Neural progenitor cell (in vitro differentiated cells): ENCODE data around the gene CYP3A4. TPM values are rescaled to one million over a fixed set of nuclear protein-coding genes. Genes with fewer than 3 reads are reported as not detected.
"Not testable (repeated sequence)": the region's sequence is repeated elsewhere in the genome, so short reads cannot be mapped to it uniquely, and the experiment has no call there.

Experiments used
- DNase-seq: peaks from one replicate; pipeline ENCODE4 v3.0.0-alpha.2; 2016; ENCODE audit warnings: low spot score
- H2AFZ ChIP-seq: fragments of 200-600 bp; sonication (generic); replicated peaks from 2 replicates; pipeline ENCODE4 v1.6.1; 2016; ENCODE audit warnings: antibody characterized with exemption
- H3F3A ChIP-seq: fragments of 200-600 bp; sonication (generic); 2 replicates; pipeline ENCODE4 v1.6.1; 2016; ENCODE audit warnings: antibody characterized with exemption, low read depth
- H3K27ac ChIP-seq: fragments of 200-600 bp; sonication (generic); 2 replicates; pipeline ENCODE4 v1.5.1; 2016; ENCODE audit warnings: mild to moderate bottlenecking
- H3K27me3 ChIP-seq: fragments of 200-600 bp; sonication (generic); 2 replicates; pipeline ENCODE4 v1.6.1; 2016; ENCODE audit warnings: mild to moderate bottlenecking, moderate library complexity
- H3K36me3 ChIP-seq: fragments of 200-600 bp; sonication (generic); 2 replicates; pipeline ENCODE4 v1.5.1; 2016
- H3K4me1 ChIP-seq: fragments of 200-600 bp; sonication (generic); 2 replicates; pipeline ENCODE4 v1.6.1; 2016; ENCODE audit warnings: mixed run types
- H3K4me2 ChIP-seq: fragments of 200-600 bp; sonication (generic); 2 replicates; pipeline ENCODE4 v1.6.1; 2016
- H3K4me3 ChIP-seq: fragments of 200-600 bp; sonication (generic); 2 replicates; pipeline ENCODE4 v1.5.1; 2016
- H3K79me2 ChIP-seq: fragments of 200-600 bp; sonication (generic); 2 replicates; pipeline ENCODE4 v1.6.1; 2016; ENCODE audit warnings: low read depth
- H3K9ac ChIP-seq: fragments of 200-600 bp; sonication (generic); 2 replicates; pipeline ENCODE4 v1.6.1; 2016
- H3K9me3 ChIP-seq: fragments of 200-600 bp; sonication (generic); 2 replicates; pipeline ENCODE4 v1.5.1; 2016; ENCODE audit warnings: low read depth
- H4K20me1 ChIP-seq: fragments of 200-600 bp; sonication (generic); 2 replicates; pipeline ENCODE4 v1.6.1; 2016; ENCODE audit warnings: low read depth
- H3K27ac Mint-ChIP-seq: 3 replicates; pipeline ENCODE4 v1.8.0; 2021; ENCODE audit warnings: mixed read lengths
- H3K27me3 Mint-ChIP-seq: 2 replicates; pipeline ENCODE4 v1.8.0; 2022; ENCODE audit warnings: low read depth, mild to moderate bottlenecking, inconsistent platforms, moderate library complexity, mixed read lengths; ENCODE audit not compliant: insufficient read depth
- H3K36me3 Mint-ChIP-seq: 3 replicates; pipeline ENCODE4 v1.8.0; 2021; ENCODE audit warnings: mixed read lengths
- H3K4me1 Mint-ChIP-seq: 3 replicates; pipeline ENCODE4 v1.8.0; 2021; ENCODE audit warnings: mixed read lengths
- H3K4me3 Mint-ChIP-seq: 3 replicates; pipeline ENCODE4 v1.8.0; 2021; ENCODE audit warnings: mild to moderate bottlenecking, moderate library complexity, mixed read lengths
- H3K9me3 Mint-ChIP-seq: 3 replicates; pipeline ENCODE4 v1.8.0; 2020; ENCODE audit warnings: mixed read lengths
- EZH2 ChIP-seq: fragments of 200-600 bp; sonication (generic); IDR thresholded peaks from 2 replicates; pipeline ENCODE4 v1.6.1; 2017; ENCODE audit warnings: antibody characterized with exemption, mild to moderate bottlenecking, moderate library complexity
- EZH2phosphoT487 ChIP-seq: fragments of 200-600 bp; sonication (generic); IDR thresholded peaks from 2 replicates; pipeline ENCODE4 v1.6.1; 2017; ENCODE audit warnings: antibody characterized with exemption
- total RNA-seq: library from RNA; depleted of rRNA; stranded (reverse); fragments of >200 nt; gene quantifications from 2 replicates; pipeline ENCODE4 v1.2.3, GENCODE V29; 2015; ENCODE audit warnings: low replicate concordance
- TF ChIP-seq, protein P1 (sequence below): fragments of 200-600 bp; sonication (generic); IDR thresholded peaks from 2 replicates; pipeline ENCODE4 v1.5.1; 2017; ENCODE audit warnings: antibody characterized with exemption, mild to moderate bottlenecking

Gene CYP3A4
- total RNA-seq, 1 donor from 2014 or later = not detected

DNA sequence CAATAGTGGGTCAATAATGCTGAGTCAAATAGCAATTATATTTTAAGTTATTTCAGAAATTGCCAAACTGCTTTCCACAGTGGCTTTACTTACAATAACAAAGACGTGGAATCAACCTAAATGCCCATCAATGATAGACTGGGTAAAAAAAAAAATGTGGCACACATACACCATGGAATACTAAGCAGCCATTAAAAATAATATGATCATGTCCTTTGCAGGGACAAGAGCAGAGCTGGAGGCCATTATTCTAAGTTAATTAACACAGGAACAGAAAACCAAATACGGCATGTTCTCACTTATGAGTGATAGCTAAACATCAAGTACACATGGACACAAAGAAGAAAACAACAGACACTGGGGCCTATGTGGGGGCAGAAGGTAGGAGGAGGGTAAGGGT, 15.0 kb upstream of the CYP3A4 start:
- TF ChIP-seq EZH2 (no peak), EZH2phosphoT487 (no peak)
- TF ChIP-seq, protein P1, sequence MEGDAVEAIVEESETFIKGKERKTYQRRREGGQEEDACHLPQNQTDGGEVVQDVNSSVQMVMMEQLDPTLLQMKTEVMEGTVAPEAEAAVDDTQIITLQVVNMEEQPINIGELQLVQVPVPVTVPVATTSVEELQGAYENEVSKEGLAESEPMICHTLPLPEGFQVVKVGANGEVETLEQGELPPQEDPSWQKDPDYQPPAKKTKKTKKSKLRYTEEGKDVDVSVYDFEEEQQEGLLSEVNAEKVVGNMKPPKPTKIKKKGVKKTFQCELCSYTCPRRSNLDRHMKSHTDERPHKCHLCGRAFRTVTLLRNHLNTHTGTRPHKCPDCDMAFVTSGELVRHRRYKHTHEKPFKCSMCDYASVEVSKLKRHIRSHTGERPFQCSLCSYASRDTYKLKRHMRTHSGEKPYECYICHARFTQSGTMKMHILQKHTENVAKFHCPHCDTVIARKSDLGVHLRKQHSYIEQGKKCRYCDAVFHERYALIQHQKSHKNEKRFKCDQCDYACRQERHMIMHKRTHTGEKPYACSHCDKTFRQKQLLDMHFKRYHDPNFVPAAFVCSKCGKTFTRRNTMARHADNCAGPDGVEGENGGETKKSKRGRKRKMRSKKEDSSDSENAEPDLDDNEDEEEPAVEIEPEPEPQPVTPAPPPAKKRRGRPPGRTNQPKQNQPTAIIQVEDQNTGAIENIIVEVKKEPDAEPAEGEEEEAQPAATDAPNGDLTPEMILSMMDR = no peak
- Mint-ChIP-seq H3K4me3 (no peak overlapping the region), H3K27ac (no peak overlapping the region), H3K27me3 (peaks cover 9% of the 10 kb centered on the region), H3K36me3 (no peaks in the 10 kb centered on the region), H3K4me1 (no peaks in the 10 kb centered on the region), H3K9me3 (peaks cover 4% of the 10 kb centered on the region)
- no peaks in the 10 kb centered on the region for H3K27me3 ChIP-seq
- no peaks in the 10 kb centered on the region for H3F3A ChIP-seq
- no peaks in the 10 kb centered on the region for H3K79me2 ChIP-seq
- no peak overlapping the region for H3K27ac ChIP-seq
- H3K9ac ChIP-seq = no peak overlapping the region
- H3K36me3 ChIP-seq = no peaks in the 10 kb centered on the region
- H3K9me3 ChIP-seq = no peaks in the 10 kb centered on the region
- no peaks in the 10 kb centered on the region for H3K4me1 ChIP-seq
- H3K4me2 ChIP-seq = no peak overlapping the region
- H4K20me1 ChIP-seq = no peaks in the 10 kb centered on the region
- no peak overlapping the region for H2AFZ ChIP-seq
- H3K4me3 ChIP-seq = no peak overlapping the region
- DNase-seq = no peak

DNA sequence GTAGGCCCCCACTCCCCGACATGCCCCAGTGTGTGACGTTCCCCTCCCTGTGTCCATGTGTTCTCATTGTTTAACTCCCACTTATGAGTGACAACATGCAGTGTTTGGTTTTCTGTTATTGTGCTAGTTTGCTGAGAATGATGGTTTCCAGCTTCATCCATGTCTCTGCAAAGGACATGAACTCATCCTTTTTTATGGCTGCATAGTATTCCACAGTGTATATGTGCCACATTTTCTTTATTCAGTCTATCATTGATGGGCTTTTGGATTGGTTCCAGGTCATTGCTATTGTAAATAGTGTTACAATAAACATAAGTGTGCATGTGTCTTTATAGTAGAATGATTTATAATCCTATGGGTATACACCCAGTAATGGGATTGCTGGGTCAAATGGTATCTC, 11.9 kb upstream of the CYP3A4 start:
- not testable (repeated sequence) for H3K4me3 ChIP-seq, H3K27ac Mint-ChIP-seq, H3K27ac ChIP-seq, H3K9ac ChIP-seq, H2AFZ ChIP-seq, H3F3A ChIP-seq, H3K9me3 Mint-ChIP-seq, H3K4me1 ChIP-seq, H3K79me2 ChIP-seq, H3K36me3 ChIP-seq, H3K9me3 ChIP-seq, H4K20me1 ChIP-seq, H3K4me3 Mint-ChIP-seq, H3K4me2 ChIP-seq, H3K27me3 ChIP-seq, H3K36me3 Mint-ChIP-seq, DNase-seq, H3K4me1 Mint-ChIP-seq
- H3K27me3 Mint-ChIP-seq = peaks cover 10% of the 10 kb centered on the region

DNA sequence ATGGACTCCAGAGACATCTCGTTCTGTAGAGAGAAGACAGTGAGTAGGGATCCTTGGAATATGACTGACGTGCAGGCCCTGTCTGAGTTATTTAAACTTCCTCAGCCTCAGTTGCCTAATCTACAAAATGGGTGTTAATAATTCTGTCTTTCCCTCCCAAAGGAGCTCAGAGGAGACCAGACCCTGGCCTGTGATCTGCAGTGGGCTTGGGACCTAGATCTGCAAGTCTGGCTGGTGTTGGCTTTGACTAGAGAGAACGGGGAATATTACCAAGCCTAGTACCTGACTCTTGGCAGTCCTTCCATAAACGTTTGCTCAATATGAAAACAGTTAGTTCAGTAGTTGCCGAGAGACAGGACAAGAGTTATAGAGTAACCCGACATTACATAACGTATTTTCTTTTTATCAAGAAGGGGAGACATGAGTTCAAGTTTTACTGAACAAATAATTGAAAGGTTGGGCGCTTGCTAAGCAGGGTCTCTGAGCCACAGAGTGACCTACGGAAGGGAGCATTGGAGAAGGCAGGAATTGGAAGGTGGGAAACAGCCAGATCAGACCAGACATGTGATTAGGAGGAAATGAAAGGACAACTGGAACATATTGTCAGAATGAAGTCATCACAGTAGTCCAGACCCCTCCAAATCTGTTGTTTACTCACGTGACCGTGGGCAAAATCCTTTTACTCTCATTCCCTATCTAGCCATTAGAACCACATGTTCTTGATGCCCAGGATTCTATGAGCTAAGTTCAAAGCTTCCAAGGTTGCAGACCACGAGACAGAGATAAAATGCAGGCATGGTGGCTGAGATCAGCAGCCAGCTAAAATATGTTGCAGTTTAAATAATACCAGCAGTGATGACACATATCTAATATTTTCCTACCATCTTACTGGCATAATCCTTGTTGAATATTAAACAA, 10.9 kb upstream of the CYP3A4 start:
- Mint-ChIP-seq H3K27ac (no peak overlapping the region), H3K36me3 (no peaks in the 10 kb centered on the region), H3K4me3 (no peak overlapping the region), H3K9me3 (no peaks in the 10 kb centered on the region), H3K27me3 (peaks cover 10% of the 10 kb centered on the region), H3K4me1 (no peaks in the 10 kb centered on the region)
- Histone ChIP-seq H3K36me3 (no peaks in the 10 kb centered on the region), H3K4me1 (no peaks in the 10 kb centered on the region), H3K4me2 (no peak overlapping the region), H2AFZ (no peak overlapping the region), H3K27me3 (no peaks in the 10 kb centered on the region), H3K9me3 (no peaks in the 10 kb centered on the region), H3K9ac (no peak overlapping the region), H3K79me2 (no peaks in the 10 kb centered on the region), H3F3A (no peaks in the 10 kb centered on the region), H3K27ac (no peak overlapping the region), H3K4me3 (no peak overlapping the region), H4K20me1 (no peaks in the 10 kb centered on the region)
- TF ChIP-seq, protein P1 = no peak
- TF ChIP-seq EZH2 (no peak), EZH2phosphoT487 (no peak)
- DNase-seq = no peak

DNA sequence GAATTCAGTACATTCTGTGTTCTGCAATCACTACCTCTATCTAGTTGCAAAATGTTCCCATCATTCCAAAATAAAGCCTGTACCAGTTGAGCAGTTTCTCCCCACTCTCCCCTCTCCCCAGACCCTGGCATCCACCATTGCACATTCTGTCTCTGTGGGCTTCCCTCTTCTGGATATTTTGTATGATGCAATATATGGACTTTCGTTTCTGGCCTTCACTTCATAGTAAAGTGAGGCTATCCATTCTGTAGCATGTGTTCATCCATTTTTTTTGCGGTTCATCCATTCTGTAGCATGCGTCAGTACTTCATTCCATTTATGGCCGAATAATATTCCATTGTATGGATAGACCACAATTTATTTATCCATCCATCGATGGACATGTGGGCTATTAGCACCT, 9.5 kb upstream of the CYP3A4 start:
- Histone ChIP-seq H3K4me2 (no peak overlapping the region), H3K9me3 (no peaks in the 10 kb centered on the region), H3F3A (no peaks in the 10 kb centered on the region), H3K27me3 (no peaks in the 10 kb centered on the region), H3K36me3 (no peaks in the 10 kb centered on the region), H4K20me1 (no peaks in the 10 kb centered on the region), H2AFZ (no peak overlapping the region), H3K27ac (no peak overlapping the region), H3K4me1 (no peaks in the 10 kb centered on the region), H3K79me2 (no peaks in the 10 kb centered on the region), H3K9ac (no peak overlapping the region), H3K4me3 (no peak overlapping the region)
- Mint-ChIP-seq H3K27ac (no peak overlapping the region), H3K9me3 (no peaks in the 10 kb centered on the region), H3K27me3 (peaks cover 10% of the 10 kb centered on the region), H3K4me1 (no peaks in the 10 kb centered on the region), H3K36me3 (no peaks in the 10 kb centered on the region), H3K4me3 (no peak overlapping the region)
- TF ChIP-seq, protein P1 = no peak
- no peak for TF ChIP-seq EZH2
- no peak for TF ChIP-seq EZH2phosphoT487
- DNase-seq = no peak
